Activated naive CD8-positive, alpha-beta T cell treated with anti-CD3 and anti-CD28 coated beads, Interleukin-2, amount 50 U/mL, for 16 hours (primary cell): ENCODE data around the gene GET4.
"Not testable (repeated sequence)": the region's sequence is repeated elsewhere in the genome, so short reads cannot be mapped to it uniquely, and the experiment has no call there.

Experiments used
- DNase-seq: peaks from one replicate; pipeline ENCODE4 v3.0.0-alpha.2; 2020; ENCODE audit warnings: low read depth, low spot score

Gene GET4

DNA sequence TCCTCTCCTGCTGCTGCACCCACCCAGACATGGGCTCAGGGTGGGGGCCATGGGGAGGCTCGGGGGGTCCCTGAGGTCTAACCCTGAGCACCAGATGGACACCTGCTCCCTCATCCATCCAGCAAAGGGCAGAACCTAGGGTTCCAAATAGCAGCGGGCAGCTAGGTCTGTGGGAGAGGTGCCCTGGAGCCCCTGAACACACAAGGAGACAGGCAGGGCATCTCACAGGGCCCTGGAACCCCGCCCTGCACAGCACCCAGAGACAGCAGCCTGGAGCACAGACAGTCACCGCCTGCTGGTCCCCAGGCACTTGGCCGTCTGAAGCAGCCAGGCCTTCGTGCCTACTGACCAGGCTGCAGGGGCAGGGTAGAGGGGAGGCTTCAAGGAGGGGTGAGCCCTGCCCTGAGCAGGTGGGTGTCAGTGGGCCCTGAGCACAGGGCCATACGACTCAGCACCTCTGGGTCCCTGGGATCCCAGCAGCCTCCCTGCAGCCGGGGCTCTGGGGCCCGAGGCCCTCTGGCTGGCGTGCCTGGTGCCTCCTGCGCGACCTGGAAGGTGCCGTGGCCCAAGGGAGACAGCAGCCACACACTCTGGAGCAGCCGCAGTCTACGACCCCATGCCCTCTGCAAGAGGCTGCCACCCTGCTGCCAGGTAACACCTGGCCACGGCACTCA is 38.3 kb downstream of the GET4 start:
- no peak for DNase-seq

DNA sequence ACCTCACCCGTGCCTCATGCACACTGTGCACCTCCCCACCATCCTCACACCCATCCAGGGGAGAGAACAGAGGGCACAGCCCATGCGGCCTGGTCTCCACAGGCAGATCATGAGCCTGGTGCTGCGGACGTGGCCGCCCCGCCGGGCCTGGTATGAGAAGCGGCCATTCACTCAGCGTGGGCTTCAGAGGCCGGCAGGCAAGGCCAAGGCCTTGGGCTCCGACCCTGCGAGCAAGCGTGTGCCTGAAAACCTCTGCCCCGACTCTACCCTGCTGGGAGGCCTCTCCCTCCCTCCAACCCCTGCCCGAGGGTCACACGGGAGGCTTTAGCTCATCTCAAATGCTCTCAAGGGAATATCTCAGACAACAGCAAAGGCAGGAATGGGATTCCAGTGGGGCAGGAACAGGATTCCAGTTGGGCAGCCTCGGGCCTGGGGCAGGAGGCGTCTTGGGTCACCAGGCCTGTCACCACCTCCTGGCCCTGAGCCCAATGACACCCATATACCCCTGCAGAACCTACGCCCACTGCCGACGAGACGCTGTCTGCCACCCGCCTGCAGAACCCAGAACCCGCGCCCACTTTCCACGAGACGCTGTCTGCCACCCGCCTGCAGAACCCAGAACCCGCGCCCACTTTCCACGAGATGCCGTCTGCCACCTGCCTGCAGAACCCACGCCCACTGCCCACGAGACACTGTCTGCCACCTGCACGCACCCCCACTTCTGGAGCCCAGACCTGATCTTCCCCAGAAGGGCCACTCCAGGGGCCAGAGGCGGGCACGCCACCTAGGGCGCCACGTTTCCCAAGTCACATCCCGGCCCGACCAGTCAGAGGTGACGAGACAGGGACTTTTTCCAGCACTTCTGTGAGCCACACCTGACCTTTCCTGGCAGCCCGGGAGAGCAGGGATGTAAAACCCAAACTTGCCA is 39.2 kb downstream of the GET4 start:
- no peak for DNase-seq

DNA sequence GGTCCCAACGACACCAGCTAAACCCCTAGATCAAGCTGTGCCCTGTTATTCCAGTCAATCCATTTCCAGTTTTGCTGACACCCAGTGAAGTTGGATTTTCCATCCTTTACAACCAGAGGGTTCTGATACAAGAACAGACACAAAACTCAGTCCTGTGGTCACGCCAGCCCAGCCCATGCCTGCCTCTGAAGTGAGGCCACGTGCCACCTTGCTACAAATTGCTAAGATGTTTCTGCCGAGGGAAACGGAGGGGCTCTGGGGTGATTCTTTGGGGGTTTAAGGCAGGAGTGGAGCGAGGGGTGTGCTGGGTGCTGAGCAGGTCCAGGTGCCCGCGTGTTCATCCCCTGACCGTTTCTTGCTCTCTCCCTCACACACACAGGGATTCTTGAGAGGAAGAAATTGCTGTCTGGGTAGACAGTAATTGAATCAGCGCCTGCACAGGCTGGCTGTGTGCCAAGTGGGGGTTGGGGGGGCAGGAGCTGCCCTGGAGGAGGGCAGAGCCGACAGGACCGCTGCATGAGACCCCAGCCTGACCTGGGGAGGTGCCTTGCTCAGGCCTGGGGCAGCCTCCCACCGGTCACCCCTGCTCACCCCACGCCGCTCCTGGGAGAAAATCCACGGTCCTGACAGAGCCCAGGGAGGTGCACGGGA is 40.1 kb downstream of the GET4 start:
- DNase-seq: no peak

DNA sequence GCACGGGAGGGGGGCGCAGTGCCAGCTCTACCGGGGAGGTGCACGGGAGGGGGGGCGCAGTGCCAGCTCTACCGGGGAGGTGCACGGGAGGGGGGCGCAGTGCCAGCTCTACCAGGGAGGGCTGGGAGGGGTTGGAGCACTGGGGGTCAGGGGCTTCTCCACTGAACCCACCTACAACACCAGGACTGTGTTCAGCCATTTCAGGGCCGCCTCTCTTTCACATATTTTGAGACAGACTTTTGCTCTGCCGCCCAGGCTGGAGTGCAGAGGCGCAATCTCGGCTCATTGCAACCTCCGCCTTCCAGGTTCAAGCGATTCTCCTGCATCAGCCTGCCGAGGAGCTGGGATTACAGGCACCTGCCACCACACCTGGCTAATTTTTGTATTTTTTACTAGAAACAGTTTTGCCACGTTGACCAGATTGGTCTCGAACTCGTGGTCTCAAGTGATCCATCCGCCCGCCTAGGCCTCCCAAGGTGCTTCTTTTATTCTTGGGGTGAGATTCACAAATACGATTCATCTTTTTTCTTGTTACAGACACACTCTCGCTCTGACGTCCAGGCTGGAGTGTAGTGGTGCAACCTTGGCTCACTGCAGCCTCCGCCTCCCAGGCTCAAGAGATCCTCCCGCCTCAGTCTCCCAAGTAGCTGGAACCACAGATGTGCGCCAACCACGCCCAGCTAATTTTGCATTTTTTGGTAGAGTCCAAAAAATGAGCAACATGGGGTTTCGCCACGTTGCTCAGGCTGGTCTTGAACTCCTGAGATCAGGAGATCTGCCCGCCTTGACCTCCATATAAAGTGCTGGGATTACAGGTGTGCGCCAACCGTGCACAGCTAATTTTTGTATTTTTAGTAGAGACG is 41.1 kb downstream of the GET4 start:
- no peak for DNase-seq

DNA sequence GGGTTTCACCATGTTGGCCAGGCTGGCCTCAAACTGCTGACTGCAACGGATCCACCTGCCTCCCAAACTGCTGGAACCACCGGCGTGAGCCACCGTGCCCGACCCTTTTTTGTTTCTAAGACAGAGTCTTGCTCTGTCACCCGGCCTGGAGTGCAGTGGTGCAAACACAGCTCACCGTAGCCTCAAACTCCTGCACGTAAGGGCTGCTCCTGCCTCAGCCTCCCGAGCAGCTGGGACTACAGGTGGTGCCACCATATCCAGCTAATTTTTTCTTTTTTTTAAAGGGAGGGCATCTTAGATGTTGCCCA is 41.7 kb downstream of the GET4 start:
- no peak for DNase-seq

DNA sequence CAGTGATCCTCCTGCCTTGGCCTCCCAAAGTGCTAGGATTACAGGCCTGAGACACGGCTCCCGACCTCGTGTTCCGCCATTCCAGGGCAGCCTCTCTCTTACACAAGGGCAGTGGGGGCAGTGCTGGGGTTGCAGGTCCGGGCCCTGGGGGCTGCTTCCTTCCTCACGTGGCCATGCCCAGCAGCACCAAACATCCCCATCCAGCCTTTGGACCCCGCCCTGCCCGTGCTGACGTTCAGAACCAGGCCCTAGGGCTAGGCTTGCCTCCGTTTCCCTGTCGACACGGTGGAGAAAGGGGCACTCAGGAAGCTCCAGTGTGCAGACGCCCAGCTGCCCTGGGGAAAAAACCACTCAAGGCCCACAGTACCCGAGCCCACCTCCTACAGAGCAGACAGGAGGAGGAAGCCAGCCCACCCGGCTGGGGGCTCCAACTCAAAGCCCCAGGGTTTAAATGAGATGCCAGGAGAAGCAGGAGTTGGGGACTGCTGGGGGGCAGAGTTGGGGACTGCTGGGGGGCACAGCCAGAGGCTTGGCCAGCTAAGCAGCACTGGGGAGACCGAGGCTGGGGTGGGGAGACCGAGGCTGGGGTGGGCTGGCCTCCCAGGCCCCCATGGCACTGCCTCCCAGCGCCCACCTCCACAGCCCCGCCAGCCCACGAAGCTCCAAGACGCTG is 42.2 kb downstream of the GET4 start:
- no peak for DNase-seq

DNA sequence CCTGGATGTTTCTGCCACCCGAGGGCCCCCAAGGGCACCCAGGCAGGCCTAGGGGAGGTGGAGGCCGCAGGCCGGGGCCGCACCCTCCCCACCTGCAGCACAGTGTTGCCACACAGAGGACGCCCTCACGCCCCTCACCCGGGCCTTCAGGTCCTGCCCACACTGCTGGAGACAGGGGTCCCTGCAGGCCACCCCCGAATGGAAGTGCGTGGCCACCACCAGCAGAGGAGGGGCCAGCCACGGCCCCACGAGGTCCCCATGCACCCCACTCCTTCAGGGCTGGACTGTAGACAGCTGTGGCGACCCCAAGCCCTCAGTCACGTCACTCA is 42.7 kb downstream of the GET4 start:
- DNase-seq: no peak

DNA sequence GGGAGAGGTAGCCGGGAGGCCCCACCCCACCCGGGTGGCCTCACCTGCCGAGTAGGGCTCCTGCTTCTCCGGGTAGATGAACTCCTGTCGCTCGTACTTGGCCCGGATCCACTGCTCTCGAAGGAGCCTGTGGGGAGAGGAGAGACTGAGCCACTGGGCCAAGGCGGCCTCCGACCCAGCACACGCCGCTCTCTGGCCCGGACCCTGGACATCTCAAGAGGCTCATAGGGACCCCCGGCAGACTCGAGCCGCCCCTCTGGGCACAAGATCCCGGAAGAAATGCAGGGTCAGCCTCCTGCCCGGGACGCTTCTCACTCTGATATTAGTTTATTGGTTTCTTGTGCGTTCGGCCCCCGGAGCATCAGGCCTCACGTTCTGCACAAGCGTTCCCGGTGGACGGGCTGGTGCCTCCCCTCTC is 43.6 kb downstream of the GET4 start:
- no peak for DNase-seq

DNA sequence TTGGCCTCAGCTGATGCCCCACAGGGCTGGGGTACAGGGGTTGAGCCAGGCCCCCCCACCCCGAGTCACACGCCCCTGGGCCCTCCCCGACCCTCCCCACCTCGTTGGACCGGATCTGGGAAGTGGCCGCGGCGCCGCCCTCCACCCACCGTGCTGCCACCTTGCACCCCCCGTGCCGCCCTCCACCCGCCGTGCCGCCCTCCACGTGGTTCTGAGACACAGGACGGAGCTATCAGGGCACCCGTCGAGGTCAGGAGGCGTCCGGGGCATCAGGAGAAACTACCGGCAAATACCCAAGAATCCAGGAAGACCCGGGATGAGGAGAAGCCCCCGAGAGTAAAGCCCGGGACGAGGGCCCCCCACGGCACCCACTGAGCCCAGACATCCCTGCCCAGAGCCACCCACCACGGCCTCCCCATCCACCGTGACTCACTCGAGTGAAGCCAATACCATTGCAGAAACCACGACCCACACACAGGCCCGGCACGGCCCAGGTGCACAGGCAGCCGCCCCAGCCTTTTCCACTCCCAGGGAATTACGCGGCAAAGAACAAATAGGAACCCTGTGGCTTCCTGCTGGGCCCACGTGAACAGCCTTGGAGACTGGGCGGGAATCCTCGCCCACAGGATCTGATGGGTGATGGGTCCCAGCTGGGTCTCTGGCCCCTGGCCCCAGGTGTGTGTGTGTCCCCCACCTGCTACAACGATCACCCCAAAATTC is 44.2 kb downstream of the GET4 start:
- no peak for DNase-seq

DNA sequence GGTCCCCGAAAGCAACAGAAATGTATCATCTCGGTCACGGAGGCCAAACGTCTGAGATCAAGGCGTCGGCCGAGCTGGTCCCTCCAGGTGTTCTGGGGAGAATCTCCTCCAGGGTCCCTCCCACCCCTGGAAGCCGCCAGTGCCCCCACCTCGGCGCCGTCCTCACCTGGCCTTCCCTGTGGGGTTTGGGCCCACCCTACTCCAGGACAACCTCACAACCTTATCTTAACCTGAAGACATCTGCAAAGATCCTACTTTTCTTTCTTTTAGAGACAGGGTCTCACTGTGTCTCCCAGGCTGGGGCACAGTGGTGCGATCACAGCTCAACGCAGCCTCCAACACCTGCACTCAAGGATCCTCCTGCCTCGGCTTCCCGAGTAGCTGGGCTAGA is 44.7 kb downstream of the GET4 start:
- DNase-seq: no peak

DNA sequence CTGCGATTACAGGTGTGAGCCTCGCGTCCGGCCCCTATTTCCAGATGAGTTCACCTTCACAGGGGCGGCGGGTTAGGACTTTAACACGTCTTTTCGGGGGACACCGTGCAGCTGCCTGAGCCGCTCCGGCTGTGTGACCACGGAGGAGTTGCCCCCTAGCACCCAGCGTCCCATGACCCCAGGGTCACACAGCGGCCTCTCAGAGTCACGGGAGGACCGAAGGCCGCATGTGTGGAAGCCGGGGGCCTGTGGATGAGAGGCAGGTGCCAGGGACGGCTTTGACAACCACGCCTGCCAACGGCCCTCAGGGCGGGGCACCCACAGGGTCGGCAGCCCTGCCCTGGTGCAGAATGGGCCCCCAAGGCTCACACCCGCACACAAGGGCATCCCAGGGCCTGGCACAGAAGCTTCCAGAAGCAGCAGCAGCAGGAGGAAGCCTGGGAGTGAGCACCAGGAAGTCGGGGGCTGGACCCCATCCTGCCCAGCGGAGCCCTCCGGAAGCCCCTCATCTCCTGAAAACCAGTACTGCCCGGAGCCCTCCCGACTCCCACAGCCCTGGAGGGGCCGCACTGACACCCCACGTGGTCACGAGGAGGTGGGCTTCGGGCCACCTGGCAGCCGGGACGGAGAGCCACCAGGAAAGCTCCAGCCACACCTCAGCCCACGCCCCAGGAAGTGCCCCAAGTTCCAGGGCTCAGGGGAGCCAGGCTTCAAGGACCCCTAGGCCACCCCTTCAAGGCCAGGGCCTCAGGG is 45.4 kb downstream of the GET4 start:
- DNase-seq: no peak

DNA sequence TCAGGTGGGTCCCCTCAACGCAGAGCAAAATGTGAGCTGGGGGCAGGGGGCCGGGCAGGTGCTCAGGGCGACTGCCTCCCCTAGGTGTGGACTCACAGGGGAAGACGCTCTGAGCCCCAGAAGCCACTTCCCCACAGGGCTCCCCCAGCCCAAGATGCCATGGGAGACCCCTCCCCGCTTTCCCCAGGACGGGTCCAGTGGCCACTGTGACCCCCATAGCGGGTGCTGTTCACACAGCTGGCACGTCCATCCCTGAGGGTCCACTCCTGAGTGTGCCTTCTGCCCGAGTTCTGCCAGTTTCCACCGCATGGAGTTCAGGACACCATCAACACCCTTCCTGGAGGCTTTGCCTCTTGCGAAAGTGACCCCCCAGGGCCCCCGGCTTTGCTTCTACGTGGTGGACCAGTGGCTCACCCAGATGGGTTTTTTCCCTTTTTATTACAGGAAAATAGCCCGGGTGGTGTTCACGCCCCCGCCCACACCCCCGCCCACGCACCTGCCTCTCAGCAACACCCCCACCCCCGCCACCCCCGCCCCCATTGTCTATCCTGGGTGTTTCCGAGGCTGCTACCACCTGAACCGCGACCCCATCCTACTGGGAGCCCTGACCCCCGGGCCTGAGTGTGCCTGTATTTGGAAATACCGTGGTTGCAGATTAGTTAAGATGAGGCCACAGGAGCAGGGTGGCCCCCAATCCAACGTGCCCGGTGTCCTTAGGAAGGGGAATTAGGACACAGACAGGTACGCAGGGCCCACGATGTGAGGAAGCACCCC is 46.2 kb downstream of the GET4 start:
- no peak for DNase-seq

DNA sequence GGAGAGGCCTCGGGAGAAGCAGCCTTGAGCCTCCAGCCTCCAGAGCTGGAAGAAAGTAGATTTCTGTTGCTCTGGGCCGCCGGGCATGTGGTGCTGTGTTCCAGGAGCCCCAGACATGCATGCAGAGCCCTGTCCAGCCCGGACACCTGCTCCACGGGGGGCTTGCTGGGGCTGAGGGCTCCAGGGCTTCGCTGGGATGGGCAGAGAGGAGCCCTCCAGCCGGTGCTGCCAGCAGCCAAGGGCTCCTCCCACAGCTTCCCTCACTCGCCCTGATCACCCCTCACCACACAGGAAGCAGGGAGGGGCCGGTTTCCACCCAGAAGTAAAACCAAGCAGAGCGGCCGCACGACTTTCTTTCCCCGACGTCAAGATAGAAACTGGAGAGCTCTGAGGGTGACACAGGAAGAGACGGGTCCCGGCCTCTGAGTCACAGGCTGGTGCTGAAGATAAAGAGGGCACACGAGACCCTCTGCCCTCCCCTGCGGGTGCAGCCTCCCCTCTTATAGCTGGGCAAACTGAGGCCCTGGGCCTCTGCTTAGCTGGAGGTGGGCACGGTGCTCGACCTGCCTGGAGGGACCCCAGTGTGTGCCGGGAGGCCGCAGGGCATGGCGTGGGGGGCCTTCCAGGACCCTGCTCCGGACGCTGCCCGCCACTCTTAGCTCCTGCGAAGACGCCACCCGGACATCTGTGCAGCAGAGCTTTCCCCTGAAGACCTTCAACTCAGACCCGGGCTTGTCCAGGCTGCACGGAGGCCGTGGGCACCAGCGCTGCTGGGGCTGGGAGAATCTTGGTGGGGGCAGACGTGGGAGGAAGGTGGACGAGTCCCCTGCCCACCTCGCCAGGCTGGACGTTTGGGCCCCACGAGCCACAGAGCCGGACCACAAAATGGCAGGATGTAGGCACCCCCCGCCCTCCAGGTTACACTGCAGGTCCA is 47.0 kb downstream of the GET4 start:
- peak; percentile 91 for DNase-seq

DNA sequence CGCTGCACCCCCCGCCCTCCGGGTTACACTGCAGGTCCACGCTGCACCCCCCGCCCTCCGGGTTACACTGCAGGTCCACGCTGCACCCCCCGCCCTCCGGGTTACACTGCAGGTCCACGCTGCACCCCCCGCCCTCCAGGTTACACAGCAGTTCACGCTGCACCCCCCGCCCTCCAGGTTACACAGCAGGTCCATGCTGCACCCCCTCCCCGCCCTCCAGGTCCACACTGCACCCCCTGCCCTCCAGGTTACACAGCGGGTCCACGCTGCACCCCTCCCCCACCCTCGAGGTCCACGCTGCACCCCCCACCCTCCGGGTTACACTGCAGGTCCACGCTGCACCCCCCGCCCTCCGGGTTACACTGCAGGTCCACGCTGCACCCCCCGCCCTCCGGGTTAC is 47.7 kb downstream of the GET4 start:
- DNase-seq: not testable (repeated sequence)

DNA sequence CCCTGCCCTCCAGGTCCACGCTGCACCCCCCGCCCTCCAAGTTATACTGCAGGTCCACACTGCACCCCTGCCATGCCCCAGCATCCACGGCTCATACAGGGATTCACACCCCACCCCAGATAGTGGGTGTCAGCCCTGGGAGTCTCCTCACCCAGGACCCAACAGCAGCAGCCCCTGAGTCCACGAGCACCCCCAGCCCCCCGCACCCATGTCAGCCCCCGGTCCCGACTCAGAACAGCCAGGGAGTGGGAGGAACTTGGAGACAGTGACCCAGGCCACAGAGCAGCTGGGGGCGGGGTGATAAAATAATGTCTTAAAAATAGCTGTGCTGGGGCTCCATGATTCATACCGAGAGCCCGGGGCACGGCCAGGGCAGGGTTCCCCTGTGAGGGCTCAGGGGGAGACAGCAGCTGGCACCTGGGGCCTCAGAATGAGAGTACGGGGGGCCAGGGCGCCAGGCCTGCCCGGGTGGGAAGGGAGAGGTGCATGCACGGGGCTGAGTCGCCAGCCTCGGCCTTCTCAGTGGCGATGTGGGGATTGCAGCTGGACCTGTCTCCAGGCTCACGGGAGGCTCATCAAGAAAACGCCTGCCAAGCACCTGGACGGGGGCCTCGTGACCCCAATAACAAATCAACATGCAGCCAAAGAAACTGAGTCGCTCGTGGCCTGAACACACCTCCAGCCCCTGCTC is 48.3 kb downstream of the GET4 start:
- peak; percentile 54 for DNase-seq

DNA sequence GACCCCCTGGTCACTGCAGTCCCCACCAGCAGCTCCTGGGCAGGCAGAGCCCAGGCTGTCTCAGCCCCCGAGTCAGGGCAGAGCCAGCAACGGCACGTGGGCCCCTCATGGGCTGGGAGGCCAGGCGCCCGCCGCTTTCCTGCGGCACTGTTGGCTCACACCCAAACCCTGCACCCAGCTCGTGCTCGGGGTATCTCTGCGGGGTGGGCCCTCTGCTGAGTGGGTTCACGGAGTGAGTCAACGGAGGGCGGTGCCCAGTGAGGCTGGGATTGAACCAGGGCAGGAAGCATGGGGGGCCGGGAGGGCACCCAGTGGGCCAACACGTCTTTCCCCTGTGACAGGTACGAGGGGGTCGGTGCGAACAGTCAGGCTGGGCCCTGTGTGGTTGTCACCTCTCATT is 49.2 kb downstream of the GET4 start:
- DNase-seq: peak; percentile 45
